Osteocyte (in vitro differentiated cells): ENCODE data around the gene SARNP. TPM values are rescaled to one million over a fixed set of nuclear protein-coding genes. Genes with fewer than 3 reads are reported as not detected.

Experiments
- DNase-seq: peaks from one replicate; pipeline ENCODE4 v3.0.0; 2021; ENCODE audit warnings: mixed read lengths; ENCODE audit not compliant: unreplicated experiment; ENCODE audit errors: extremely low spot score
- H3K27ac Mint-ChIP-seq: one replicate; pipeline ENCODE4 v1.8.0; 2021; ENCODE audit warnings: mild to moderate bottlenecking, mixed read lengths; ENCODE audit not compliant: unreplicated experiment
- H3K27me3 Mint-ChIP-seq: one replicate; pipeline ENCODE4 v1.8.0; 2021; ENCODE audit warnings: mixed read lengths; ENCODE audit not compliant: unreplicated experiment
- H3K36me3 Mint-ChIP-seq: one replicate; pipeline ENCODE4 v1.8.0; 2021; ENCODE audit warnings: mixed read lengths; ENCODE audit not compliant: unreplicated experiment
- H3K4me1 Mint-ChIP-seq: one replicate; pipeline ENCODE4 v1.8.0; 2021; ENCODE audit warnings: mixed read lengths; ENCODE audit not compliant: unreplicated experiment
- H3K4me3 Mint-ChIP-seq: one replicate; pipeline ENCODE4 v1.8.0; 2021; ENCODE audit warnings: mild to moderate bottlenecking, moderate library complexity, mixed read lengths; ENCODE audit not compliant: unreplicated experiment
- H3K9me3 Mint-ChIP-seq: one replicate; pipeline ENCODE4 v1.8.0; 2021; ENCODE audit warnings: mixed read lengths; ENCODE audit not compliant: unreplicated experiment
- CTCF ChIP-seq: fragments of 200-600 bp; sonication (generic); IDR thresholded peaks from 2 replicates; pipeline ENCODE4 v1.5.0; 2021; ENCODE audit warnings: antibody characterized with exemption, mild to moderate bottlenecking, moderate library complexity
- total RNA-seq: library from RNA; stranded (reverse); gene quantifications from 2 replicates; pipeline ENCODE4 v1.2.1, GENCODE V29; 2021

SARNP gene
- total RNA-seq, 1 donor from 2014 or later, result 56.1 TPM

GRCh38 chr12:55757701-55758100 is 59.8 kb downstream of the SARNP start:
- no peak overlapping the region for H3K4me3 Mint-ChIP-seq
- TF ChIP-seq CTCF, result no peak
- no peaks in the 10 kb centered on the region for H3K27me3 Mint-ChIP-seq
- no peaks in the 10 kb centered on the region for H3K9me3 Mint-ChIP-seq
- H3K36me3 Mint-ChIP-seq, result peaks cover 38% of the 10 kb centered on the region
- H3K4me1 Mint-ChIP-seq, result no peaks in the 10 kb centered on the region
- no peak overlapping the region for H3K27ac Mint-ChIP-seq
- DNase-seq, result no peak

DNA sequence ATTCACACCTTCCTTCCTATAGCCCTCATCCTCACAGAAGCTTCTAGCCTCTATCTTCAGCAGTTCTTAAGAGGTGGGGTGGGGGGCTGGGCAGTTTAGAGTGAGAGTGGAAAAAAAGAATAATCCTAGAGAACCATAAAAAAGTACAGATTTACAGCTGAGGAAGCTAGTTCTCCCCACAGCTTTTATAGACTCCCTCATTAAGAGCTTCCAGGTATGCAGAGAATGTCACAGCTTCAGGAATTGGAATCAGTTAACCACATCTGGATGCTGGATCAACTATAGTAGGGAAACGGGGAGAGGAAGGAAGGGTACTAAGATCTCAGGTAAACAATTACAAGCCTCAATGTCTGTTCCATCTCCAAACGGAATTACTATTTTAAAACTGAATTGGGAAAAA is 62.3 kb downstream of the SARNP start:
- Mint-ChIP-seq H3K27me3 (no peaks in the 10 kb centered on the region), H3K9me3 (no peaks in the 10 kb centered on the region), H3K4me1 (no peaks in the 10 kb centered on the region), H3K4me3 (no peak overlapping the region), H3K36me3 (peaks cover 48% of the 10 kb centered on the region), H3K27ac (peak overlapping the region; percentile 8)
- TF ChIP-seq CTCF, result no peak
- DNase-seq, result no peak

DNA sequence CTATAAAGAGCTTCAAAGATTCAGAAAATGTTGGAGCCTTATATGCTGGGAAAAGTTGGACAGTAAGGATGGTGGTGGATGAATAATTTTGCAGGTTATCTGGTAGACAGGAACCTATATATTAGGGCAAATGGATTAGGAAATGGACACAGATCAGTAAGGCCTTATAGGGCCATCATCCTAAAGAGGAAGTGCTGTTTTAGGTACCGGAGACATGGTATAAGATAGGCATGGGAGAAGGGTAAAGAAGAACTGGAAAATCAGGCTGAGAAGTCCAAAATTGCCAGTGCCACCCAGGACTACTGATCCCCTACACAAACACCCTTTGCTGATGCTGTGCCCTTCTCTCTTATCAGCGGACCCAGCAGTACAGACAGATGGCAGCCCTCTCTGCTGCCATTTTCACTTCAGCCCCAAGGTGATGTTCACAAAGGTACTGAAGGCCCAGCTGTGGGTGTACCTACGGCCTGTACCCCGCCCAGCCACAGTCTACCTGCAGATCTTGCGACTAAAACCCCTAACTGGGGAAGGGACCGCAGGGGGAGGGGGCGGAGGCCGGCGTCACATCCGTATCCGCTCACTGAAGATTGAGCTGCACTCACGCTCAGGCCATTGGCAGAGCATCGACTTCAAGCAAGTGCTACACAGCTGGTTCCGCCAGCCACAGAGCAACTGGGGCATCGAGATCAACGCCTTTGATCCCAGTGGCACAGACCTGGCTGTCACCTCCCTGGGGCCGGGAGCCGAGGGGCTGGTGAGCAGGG is 69.1 kb downstream of the SARNP start:
- Mint-ChIP-seq H3K27ac (no peak overlapping the region), H3K9me3 (no peaks in the 10 kb centered on the region), H3K4me1 (peaks cover 25% of the 10 kb centered on the region), H3K27me3 (no peaks in the 10 kb centered on the region), H3K4me3 (no peak overlapping the region), H3K36me3 (peaks cover 21% of the 10 kb centered on the region)
- no peak for TF ChIP-seq CTCF
- no peak for DNase-seq

DNA sequence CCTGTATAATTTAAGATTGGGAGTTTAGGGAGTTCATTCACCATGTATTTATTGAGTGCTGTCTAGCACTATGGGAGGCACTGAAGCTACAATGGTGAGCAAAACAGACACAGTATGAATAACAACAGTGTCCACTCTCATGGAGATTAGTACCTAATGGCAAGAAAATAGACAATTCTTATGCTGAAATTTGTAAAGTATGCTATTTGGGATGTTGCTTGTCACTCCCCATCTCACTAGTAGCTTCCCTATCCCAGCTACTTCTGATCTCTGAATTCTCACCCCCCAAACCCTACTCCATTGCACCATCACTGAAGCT is 70.7 kb downstream of the SARNP start:
- H3K27ac Mint-ChIP-seq, result no peak overlapping the region
- peaks cover 13% of the 10 kb centered on the region for H3K36me3 Mint-ChIP-seq
- H3K4me3 Mint-ChIP-seq, result no peak overlapping the region
- TF ChIP-seq CTCF, result no peak
- no peaks in the 10 kb centered on the region for H3K9me3 Mint-ChIP-seq
- H3K27me3 Mint-ChIP-seq, result no peaks in the 10 kb centered on the region
- H3K4me1 Mint-ChIP-seq, result peaks cover 30% of the 10 kb centered on the region
- DNase-seq, result no peak

- H3K27me3 Mint-ChIP-seq, result no peaks in the 10 kb centered on the region
- no peak for DNase-seq
- H3K36me3 Mint-ChIP-seq, result peaks cover 10% of the 10 kb centered on the region
- peaks cover 30% of the 10 kb centered on the region for H3K4me1 Mint-ChIP-seq
- no peak for TF ChIP-seq CTCF
- peak overlapping the region; percentile 56 for H3K27ac Mint-ChIP-seq
- no peaks in the 10 kb centered on the region for H3K9me3 Mint-ChIP-seq
- H3K4me3 Mint-ChIP-seq, result peak overlapping the region; percentile 2
Measured at GRCh38 chr12:55746174-55746912, 71.2 kb downstream of the SARNP start.
